DOHH2 (cell line): ENCODE data around the gene TMEM9.

ENCODE experiments used
- EZH2phosphoT487 ChIP-seq: fragments of 200-600 bp; sonication (generic); IDR thresholded peaks from 2 replicates; pipeline ENCODE4 v1.6.1; 2017; ENCODE audit warnings: borderline replicate concordance, mild to moderate bottlenecking, antibody characterized with exemption, low read length, moderate library complexity, mixed read lengths
- TF ChIP-seq, protein P1 (sequence below): fragments of 200-600 bp; sonication (generic); IDR thresholded peaks from one replicate; pipeline ENCODE4 v1.5.1; 2014; ENCODE audit warnings: antibody characterized with exemption, mild to moderate bottlenecking, low read depth, low read length; ENCODE audit not compliant: poor library complexity, severe bottlenecking

- TF ChIP-seq, protein P1, sequence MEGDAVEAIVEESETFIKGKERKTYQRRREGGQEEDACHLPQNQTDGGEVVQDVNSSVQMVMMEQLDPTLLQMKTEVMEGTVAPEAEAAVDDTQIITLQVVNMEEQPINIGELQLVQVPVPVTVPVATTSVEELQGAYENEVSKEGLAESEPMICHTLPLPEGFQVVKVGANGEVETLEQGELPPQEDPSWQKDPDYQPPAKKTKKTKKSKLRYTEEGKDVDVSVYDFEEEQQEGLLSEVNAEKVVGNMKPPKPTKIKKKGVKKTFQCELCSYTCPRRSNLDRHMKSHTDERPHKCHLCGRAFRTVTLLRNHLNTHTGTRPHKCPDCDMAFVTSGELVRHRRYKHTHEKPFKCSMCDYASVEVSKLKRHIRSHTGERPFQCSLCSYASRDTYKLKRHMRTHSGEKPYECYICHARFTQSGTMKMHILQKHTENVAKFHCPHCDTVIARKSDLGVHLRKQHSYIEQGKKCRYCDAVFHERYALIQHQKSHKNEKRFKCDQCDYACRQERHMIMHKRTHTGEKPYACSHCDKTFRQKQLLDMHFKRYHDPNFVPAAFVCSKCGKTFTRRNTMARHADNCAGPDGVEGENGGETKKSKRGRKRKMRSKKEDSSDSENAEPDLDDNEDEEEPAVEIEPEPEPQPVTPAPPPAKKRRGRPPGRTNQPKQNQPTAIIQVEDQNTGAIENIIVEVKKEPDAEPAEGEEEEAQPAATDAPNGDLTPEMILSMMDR = no peak
- no peak for TF ChIP-seq EZH2phosphoT487
Measured at GRCh38 chr1:201145816-201146215, 8.5 kb downstream of the TMEM9 start.
